Stomach smooth muscle (tissue), 2 donors: Measurements from ENCODE around the gene KPTN.

Experiments used
- H3K27ac ChIP-seq: one replicate; pipeline ENCODE4 v1.7.0; 2013; ENCODE audit warnings: mild to moderate bottlenecking, low read length, inconsistent platforms
- H3K27me3 ChIP-seq, 2 donors: one replicate each; pipeline ENCODE4 v1.7.0; 2013; ENCODE audit warnings: low read length in 2 of 2; ENCODE audit not compliant: insufficient read depth in 2 of 2, control insufficient read depth in 1 of 2
- H3K36me3 ChIP-seq, 2 donors: one replicate each; pipeline ENCODE4 v1.7.0; 2013; ENCODE audit warnings: low read length in 2 of 2; ENCODE audit not compliant: control insufficient read depth in 2 of 2, insufficient read depth in 2 of 2
- H3K4me1 ChIP-seq: one replicate; pipeline ENCODE4 v1.7.0; 2013; ENCODE audit warnings: low read length; ENCODE audit not compliant: control insufficient read depth, insufficient read depth
- H3K4me3 ChIP-seq, 2 donors: one replicate each; pipeline ENCODE4 v1.7.0; 2013; ENCODE audit warnings: low read length in 2 of 2
- H3K9ac ChIP-seq, 2 donors: one replicate each; pipeline ENCODE4 v1.7.0; 2013; ENCODE audit warnings: low read length in 2 of 2, mild to moderate bottlenecking in 1 of 2
- H3K9me3 ChIP-seq, 2 donors: one replicate each; pipeline ENCODE4 v1.7.0; 2013; ENCODE audit warnings: low read length in 2 of 2; ENCODE audit not compliant: control insufficient read depth in 2 of 2
- donor health status: healthy.
- donor health status: Pancreatic carcinoma.

The KPTN gene

GRCh38 chr19:47445937-47446402, 38.0 kb downstream of the KPTN start:
- no peak overlapping the region for H3K9ac ChIP-seq
- peaks cover 10% of the 10 kb centered on the region for H3K4me1 ChIP-seq
- H3K27me3 ChIP-seq = peaks cover 6 to 27% of the 10 kb centered on the region in 2 donors
- H3K36me3 ChIP-seq = peaks cover 2% of the 10 kb centered on the region in 2 donors
- no peak overlapping the region for H3K27ac ChIP-seq
- no peaks in the 10 kb centered on the region for H3K9me3 ChIP-seq
- H3K4me3 ChIP-seq = peak overlapping the region in 1 of 2 donors; percentile 15

- peaks cover under 1 to 2% of the 10 kb centered on the region in 2 donors for H3K36me3 ChIP-seq
- H3K9ac ChIP-seq = no peak overlapping the region
- no peaks in the 10 kb centered on the region for H3K9me3 ChIP-seq
- peaks cover 6 to 27% of the 10 kb centered on the region in 2 donors for H3K27me3 ChIP-seq
- no peak overlapping the region for H3K4me3 ChIP-seq
- peaks cover 10% of the 10 kb centered on the region for H3K4me1 ChIP-seq
- H3K27ac ChIP-seq = no peak overlapping the region
Observed at GRCh38 chr19:47445527-47445926, 38.5 kb downstream of the KPTN start.

- Histone ChIP-seq H3K9ac (no peak overlapping the region), H3K4me3 (no peak overlapping the region)
Observed at GRCh38 chr19:47444388-47444821, 39.6 kb downstream of the KPTN start.

GRCh38 chr19:47443331-47443730, 40.7 kb downstream of the KPTN start:
- H3K27me3 ChIP-seq = peaks cover 6 to 26% of the 10 kb centered on the region in 2 donors
- H3K9me3 ChIP-seq = no peaks in the 10 kb centered on the region

More at GRCh38 chr19:47444388-47444821, 39.6 kb downstream of the KPTN start:
- Histone ChIP-seq H3K36me3 (peaks cover 0 to 2% of the 10 kb centered on the region in 2 donors), H3K4me1 (peaks cover 10% of the 10 kb centered on the region), H3K9me3 (no peaks in the 10 kb centered on the region), H3K27ac (no peak overlapping the region), H3K27me3 (peaks cover 6 to 27% of the 10 kb centered on the region in 2 donors)

GRCh38 chr19:47438793-47439220, 45.2 kb downstream of the KPTN start:
- H3K9ac ChIP-seq = no peak overlapping the region
- peaks cover 4% of the 10 kb centered on the region in 2 donors for H3K36me3 ChIP-seq
- peaks cover 6% of the 10 kb centered on the region for H3K4me1 ChIP-seq
- H3K27ac ChIP-seq = no peak overlapping the region
- peaks cover 0 to 2% of the 10 kb centered on the region in 2 donors for H3K27me3 ChIP-seq
- H3K4me3 ChIP-seq = no peak overlapping the region
- no peaks in the 10 kb centered on the region for H3K9me3 ChIP-seq

More at GRCh38 chr19:47443331-47443730, 40.7 kb downstream of the KPTN start:
- Histone ChIP-seq H3K9ac (no peak overlapping the region), H3K4me3 (no peak overlapping the region), H3K36me3 (peaks cover 0 to 2% of the 10 kb centered on the region in 2 donors), H3K4me1 (peaks cover 10% of the 10 kb centered on the region), H3K27ac (no peak overlapping the region)

- H3K9ac ChIP-seq = no peak overlapping the region
Observed at GRCh38 chr19:47437500-47437899, 46.5 kb downstream of the KPTN start.

GRCh38 chr19:47436712-47437401, 47.2 kb downstream of the KPTN start:
- Histone ChIP-seq H3K4me1 (peaks cover 6% of the 10 kb centered on the region), H3K36me3 (peaks cover 3 to 4% of the 10 kb centered on the region in 2 donors), H3K27ac (no peak overlapping the region), H3K9me3 (no peaks in the 10 kb centered on the region), H3K4me3 (no peak overlapping the region), H3K9ac (no peak overlapping the region), H3K27me3 (peaks cover 3 to 4% of the 10 kb centered on the region in 2 donors)

More at GRCh38 chr19:47437500-47437899, 46.5 kb downstream of the KPTN start:
- Histone ChIP-seq H3K27me3 (peaks cover 2 to 3% of the 10 kb centered on the region in 2 donors), H3K36me3 (peaks cover 3 to 4% of the 10 kb centered on the region in 2 donors), H3K27ac (no peak overlapping the region), H3K4me1 (peaks cover 6% of the 10 kb centered on the region), H3K9me3 (no peaks in the 10 kb centered on the region), H3K4me3 (no peak overlapping the region)

- H3K9ac ChIP-seq = no peak overlapping the region
- H3K27me3 ChIP-seq = peaks cover 3 to 6% of the 10 kb centered on the region in 2 donors
- no peak overlapping the region for H3K4me3 ChIP-seq
- no peak overlapping the region for H3K27ac ChIP-seq
- H3K4me1 ChIP-seq = peaks cover 6% of the 10 kb centered on the region
- H3K36me3 ChIP-seq = peaks cover 3 to 4% of the 10 kb centered on the region in 2 donors
- H3K9me3 ChIP-seq = no peaks in the 10 kb centered on the region
Observed at GRCh38 chr19:47435883-47436417, 48.1 kb downstream of the KPTN start.

- no peaks in the 10 kb centered on the region for H3K9me3 ChIP-seq
- peaks cover 3 to 7% of the 10 kb centered on the region in 2 donors for H3K27me3 ChIP-seq
- peaks cover 9% of the 10 kb centered on the region for H3K4me1 ChIP-seq
- H3K27ac ChIP-seq = no peak overlapping the region
- no peak overlapping the region for H3K9ac ChIP-seq
- peaks cover 3 to 4% of the 10 kb centered on the region in 2 donors for H3K36me3 ChIP-seq
- H3K4me3 ChIP-seq = no peak overlapping the region
Observed at GRCh38 chr19:47435196-47435595, 48.8 kb downstream of the KPTN start.

- Histone ChIP-seq H3K9me3 (no peaks in the 10 kb centered on the region), H3K36me3 (peaks cover 3 to 4% of the 10 kb centered on the region in 2 donors), H3K27ac (no peak overlapping the region), H3K27me3 (peaks cover 3 to 7% of the 10 kb centered on the region in 2 donors), H3K4me1 (peaks cover 15% of the 10 kb centered on the region), H3K9ac (no peak overlapping the region), H3K4me3 (no peak overlapping the region)
Observed at GRCh38 chr19:47434088-47434487, 49.9 kb downstream of the KPTN start.
